PFSK-1 (cell line): ENCODE measurements around the gene GPR153.

Source experiments
- FOXP2 ChIP-seq: optimal IDR thresholded peaks from 2 replicates; pipeline ENCODE3; 2011; ENCODE audit warnings: borderline replicate concordance, control low read depth, inconsistent platforms; ENCODE audit not compliant: insufficient read depth; ENCODE audit errors: extremely low read length, extremely low read depth
- POLR2AphosphoS5 ChIP-seq: IDR thresholded peaks from 2 replicates; pipeline ENCODE4 v1.6.1; 2012; ENCODE audit warnings: low read depth, mild to moderate bottlenecking, control low read depth, low read length, moderate library complexity
- SIN3A ChIP-seq: IDR thresholded peaks from 2 replicates; pipeline ENCODE4 v1.6.1; 2012; ENCODE audit warnings: mild to moderate bottlenecking, low read length, moderate library complexity, borderline replicate concordance; ENCODE audit not compliant: insufficient read depth
- TAF1 ChIP-seq: IDR thresholded peaks from 2 replicates; pipeline ENCODE4 v1.6.1; 2012; ENCODE audit warnings: low read length, control low read depth, borderline replicate concordance; ENCODE audit not compliant: insufficient read depth

GRCh38 chr1:6288026-6288425, 27.1 kb upstream of the GPR153 start:
- TF ChIP-seq SIN3A (no peak), POLR2AphosphoS5 (no peak), TAF1 (no peak), FOXP2 (no peak)
